AG10803 (cell line): Measurements from ENCODE around the gene UGT1A7.

Experiments used
- DNase-seq: peaks from one replicate; pipeline ENCODE4 v3.0.0; 2010; ENCODE audit warnings: low read depth
- H3K4me3 ChIP-seq: 2 replicates; pipeline ENCODE4 v1.5.1; 2011; ENCODE audit warnings: mild to moderate bottlenecking, low read length, control low read depth
- CTCF ChIP-seq: conservative IDR thresholded peaks from 2 replicates; pipeline ENCODE4 v1.5.1; 2011; ENCODE audit warnings: mild to moderate bottlenecking, low read length, control low read depth, inconsistent platforms

Gene UGT1A7

GRCh38 chr2:233671290-233672161, 10.2 kb upstream of the UGT1A7 start, which contains the start of gene UGT1A9:
TSS of gene UGT1A9 (plus strand) at chr2:233671898. CDS start at chr2:233671935, 37 bp downstream.
- TF ChIP-seq CTCF, result no peak
- H3K4me3 ChIP-seq, result no peak within 1 kb of the TSS
- no peak for DNase-seq

- DNase-seq, result no peak
- TF ChIP-seq CTCF, result no peak
- H3K4me3 ChIP-seq, result no peak overlapping the region
Measured at GRCh38 chr2:233672886-233673285, 8.8 kb upstream of the UGT1A7 start.

- no peak for DNase-seq
- no peak overlapping the region for H3K4me3 ChIP-seq
- TF ChIP-seq CTCF, result no peak
Measured at GRCh38 chr2:233673896-233674295, 7.8 kb upstream of the UGT1A7 start.

GRCh38 chr2:233674314-233674713, 7.4 kb upstream of the UGT1A7 start:
- H3K4me3 ChIP-seq, result no peak overlapping the region
- TF ChIP-seq CTCF, result no peak
- no peak for DNase-seq

GRCh38 chr2:233674995-233675394, 6.7 kb upstream of the UGT1A7 start:
- DNase-seq, result no peak
- no peak overlapping the region for H3K4me3 ChIP-seq
- TF ChIP-seq CTCF, result no peak

- H3K4me3 ChIP-seq, result no peak overlapping the region
- no peak for DNase-seq
Measured at GRCh38 chr2:233676046-233676445, 5.7 kb upstream of the UGT1A7 start.

More at GRCh38 chr2:233676046-233676445, 5.7 kb upstream of the UGT1A7 start:
- no peak for TF ChIP-seq CTCF
